GM20000 (cell line): ENCODE measurements around the gene REV3L.

ENCODE experiments used
- DNase-seq: peaks from one replicate; pipeline ENCODE4 v3.0.0; 2012; ENCODE audit warnings: low spot score
- CTCF ChIP-seq: IDR thresholded peaks from 2 replicates; pipeline ENCODE4 v1.5.1; 2012; ENCODE audit warnings: mild to moderate bottlenecking, control low read depth; ENCODE audit errors: extremely low read depth, missing control alignments

The REV3L gene

GRCh38 chr6:111361648-111362047 lies 121.4 kb downstream of the REV3L start:
- no peak for TF ChIP-seq CTCF
- DNase-seq, result no peak

GRCh38 chr6:111358454-111358853 lies 124.6 kb downstream of the REV3L start:
- TF ChIP-seq CTCF, result no peak
- DNase-seq, result no peak

- DNase-seq, result no peak
- no peak for TF ChIP-seq CTCF
Observed at GRCh38 chr6:111357705-111358104, 125.3 kb downstream of the REV3L start.

GRCh38 chr6:111356551-111356950 lies 126.5 kb downstream of the REV3L start:
- no peak for DNase-seq

GRCh38 chr6:111354758-111355555 lies 128.1 kb downstream of the REV3L start:
- TF ChIP-seq CTCF, result no peak
- DNase-seq, result no peak

More at GRCh38 chr6:111356551-111356950, 126.5 kb downstream of the REV3L start:
- no peak for TF ChIP-seq CTCF

- no peak for DNase-seq
- no peak for TF ChIP-seq CTCF
Observed at GRCh38 chr6:111353912-111354462, 129.0 kb downstream of the REV3L start.

- no peak for DNase-seq
- no peak for TF ChIP-seq CTCF
Observed at GRCh38 chr6:111347589-111347988, 135.4 kb downstream of the REV3L start.
